Natural killer cell (primary cell): Measurements from ENCODE around the gene CDC6. TPM values are rescaled to one million over a fixed set of nuclear protein-coding genes. Genes with fewer than 3 reads are reported as not detected.

ENCODE experiments used
- ATAC-seq, 3 donors: fragments of 150-1000 bp in 2 of 3; fragments of 200-7000 bp in 1 of 3; cut with Tn5 transposase; 1 replicate in 1 of 3; 2 replicates in 2 of 3; pipeline ENCODE4 v1.10.0; 2021; ENCODE audit warnings: mild to moderate bottlenecking in 2 of 3, moderate library complexity in 2 of 3
- DNase-seq, 2 donors: peaks; one replicate each; pipeline versions ENCODE4 v3.0.0 to v3.0.0-alpha.2; 2013 to 2021; ENCODE audit warnings: mixed read lengths in 1 of 2
- H3K27ac ChIP-seq: one replicate; pipeline ENCODE4 v1.5.1; 2013; ENCODE audit warnings: mild to moderate bottlenecking, low read length
- H3K27me3 ChIP-seq: one replicate; pipeline ENCODE4 v1.6.1; 2013; ENCODE audit warnings: low read length; ENCODE audit not compliant: control insufficient read depth, insufficient read depth
- H3K36me3 ChIP-seq: one replicate; pipeline ENCODE4 v1.6.1; 2013; ENCODE audit warnings: low read length; ENCODE audit not compliant: control insufficient read depth, insufficient read depth
- H3K4me1 ChIP-seq: one replicate; pipeline ENCODE4 v1.6.1; 2013; ENCODE audit warnings: low read length; ENCODE audit not compliant: control insufficient read depth, insufficient read depth
- H3K4me3 ChIP-seq: one replicate; pipeline ENCODE4 v1.5.1; 2013; ENCODE audit warnings: low read length
- H3K9me3 ChIP-seq: one replicate; pipeline ENCODE4 v1.6.1; 2013; ENCODE audit warnings: low read length; ENCODE audit not compliant: control insufficient read depth, insufficient read depth
- H3K27ac Mint-ChIP-seq, 2 donors: one replicate each; pipeline ENCODE4 v1.8.0; 2022; ENCODE audit warnings: mild to moderate bottlenecking in 2 of 2, mixed read lengths in 2 of 2, moderate library complexity in 1 of 2
- H3K27me3 Mint-ChIP-seq, 2 donors: one replicate each; pipeline ENCODE4 v1.8.0; 2022; ENCODE audit warnings: low read depth in 2 of 2, mixed read lengths in 2 of 2
- H3K36me3 Mint-ChIP-seq: one replicate; pipeline ENCODE4 v1.8.0; 2022; ENCODE audit warnings: mixed read lengths
- H3K4me1 Mint-ChIP-seq, 2 donors: one replicate each; pipeline ENCODE4 v1.8.0; 2022; ENCODE audit warnings: mixed read lengths in 2 of 2
- H3K4me3 Mint-ChIP-seq: one replicate; pipeline ENCODE4 v1.8.0; 2022; ENCODE audit warnings: mild to moderate bottlenecking, moderate library complexity, mixed read lengths
- H3K9me3 Mint-ChIP-seq, 2 donors: one replicate each; pipeline ENCODE4 v1.8.0; 2022; ENCODE audit warnings: mixed read lengths in 2 of 2
- WGBS: methylation state at CpG from one replicate; pipeline ENCODE4 v1.1.7; 2013; ENCODE audit warnings: missing lambda C conversion rate; ENCODE audit not compliant: insufficient coverage; 5-methylcytosine and 5-hydroxymethylcytosine counted together
- intact Hi-C: fragments of 100-400 bp; cut with micrococcal nuclease; formaldehyde crosslinking; loops from one replicate; pipeline ENCODE4 v1.14.2; 2022
- total RNA-seq, 4 donors: library from RNA; stranded (reverse); fragments of 120-200 nt in 1 of 4; gene quantifications; one replicate each; pipeline versions ENCODE4 v1.2.3 to v1.2.4, GENCODE V29; 2013 to 2022
- TF ChIP-seq, protein P1 (sequence below): fragments of 200-600 bp; IDR thresholded peaks from one replicate; pipeline ENCODE4 v1.8.0; 2022; ENCODE audit warnings: antibody characterized with exemption

Gene CDC6
- total RNA-seq, 3 donors from 2014 or later (not counting 1 experiment from before 2014, with no cell fraction given), result 3.4 to 4.9 (median 3.8) TPM

DNA sequence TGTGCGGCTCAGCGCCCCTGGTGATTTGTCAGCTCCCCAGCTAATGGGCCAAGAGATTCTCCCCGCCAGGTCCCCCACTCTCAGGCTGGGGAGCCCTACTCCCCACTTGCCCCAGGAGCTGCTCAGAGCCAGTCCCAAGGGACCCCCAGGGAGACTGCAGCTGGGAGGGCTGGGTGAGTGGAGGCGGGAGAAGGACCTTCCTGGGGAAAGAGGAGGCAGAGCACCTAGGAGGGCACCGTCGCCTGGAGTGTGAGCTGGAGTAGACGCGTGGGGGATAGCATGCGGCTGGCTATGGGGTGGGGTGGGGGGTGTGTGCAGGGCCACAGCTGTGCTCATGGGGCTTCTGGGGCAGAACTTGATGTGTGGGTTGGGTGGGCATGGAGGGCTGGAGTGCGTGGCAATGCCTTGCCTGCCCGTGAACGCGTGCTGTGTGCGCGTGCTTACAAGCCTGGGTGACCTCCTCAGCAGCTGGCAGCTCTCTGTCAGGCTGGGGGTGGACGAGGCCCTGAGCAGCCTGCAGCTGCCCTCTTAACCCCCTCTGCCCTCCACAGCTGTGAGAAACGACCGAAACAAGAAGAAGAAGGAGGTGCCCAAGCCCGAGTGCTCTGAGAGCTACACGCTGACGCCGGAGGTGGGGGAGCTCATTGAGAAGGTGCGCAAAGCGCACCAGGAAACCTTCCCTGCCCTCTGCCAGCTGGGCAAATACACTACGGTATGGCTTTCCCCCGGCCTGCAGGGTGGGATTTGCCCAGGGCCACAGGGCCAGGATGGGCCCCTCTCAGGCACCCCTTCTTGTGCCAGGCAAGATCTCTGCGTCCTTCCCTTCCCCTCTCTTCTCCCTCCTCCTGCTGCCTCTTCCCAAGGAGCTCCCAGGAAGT is 63.9 kb downstream of the CDC6 start:
- H3K4me1 ChIP-seq, result peaks cover 66% of the 10 kb centered on the region

DNA sequence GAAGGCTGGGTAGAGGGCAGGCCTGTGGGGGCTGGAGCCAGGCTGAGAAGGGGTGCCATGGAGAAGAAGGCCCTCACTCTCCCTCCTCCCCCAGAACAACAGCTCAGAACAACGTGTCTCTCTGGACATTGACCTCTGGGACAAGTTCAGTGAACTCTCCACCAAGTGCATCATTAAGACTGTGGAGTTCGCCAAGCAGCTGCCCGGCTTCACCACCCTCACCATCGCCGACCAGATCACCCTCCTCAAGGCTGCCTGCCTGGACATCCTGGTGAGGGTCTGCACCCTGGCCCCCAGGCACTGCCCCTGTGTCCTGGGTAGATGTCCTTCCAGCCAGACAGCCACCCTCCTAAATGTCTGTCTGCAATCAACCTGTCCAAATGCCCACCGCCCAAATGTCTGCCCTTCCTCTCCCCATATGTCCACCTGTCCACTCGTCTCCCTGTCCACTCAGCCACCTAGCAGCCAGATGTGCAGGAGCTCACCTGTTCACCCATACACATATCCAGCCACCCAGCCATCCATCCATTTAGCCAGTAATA is 64.6 kb downstream of the CDC6 start:
- intact Hi-C loops, result no loop called here
- WGBS, result 92% methylated on average over 7 of the region's 7 CpGs
- H3K4me1 ChIP-seq, result peaks cover 59% of the 10 kb centered on the region
- H3K4me3 ChIP-seq, result no peak overlapping the region
- H3K27me3 ChIP-seq, result no peaks in the 10 kb centered on the region
- Mint-ChIP-seq H3K9me3 (no peaks in the 10 kb centered on the region), H3K4me3 (peak overlapping the region; percentile 1), H3K4me1 (peaks cover 26 to 55% of the 10 kb centered on the region in 2 donors), H3K27me3 (no peaks in the 10 kb centered on the region), H3K27ac (peak overlapping the region; percentile 18 to 85), H3K36me3 (no peaks in the 10 kb centered on the region)
- ATAC-seq, result no peak
- H3K36me3 ChIP-seq, result peaks cover 71% of the 10 kb centered on the region
- no peaks in the 10 kb centered on the region for H3K9me3 ChIP-seq
- H3K27ac ChIP-seq, result no peak overlapping the region
- TF ChIP-seq, protein P1, sequence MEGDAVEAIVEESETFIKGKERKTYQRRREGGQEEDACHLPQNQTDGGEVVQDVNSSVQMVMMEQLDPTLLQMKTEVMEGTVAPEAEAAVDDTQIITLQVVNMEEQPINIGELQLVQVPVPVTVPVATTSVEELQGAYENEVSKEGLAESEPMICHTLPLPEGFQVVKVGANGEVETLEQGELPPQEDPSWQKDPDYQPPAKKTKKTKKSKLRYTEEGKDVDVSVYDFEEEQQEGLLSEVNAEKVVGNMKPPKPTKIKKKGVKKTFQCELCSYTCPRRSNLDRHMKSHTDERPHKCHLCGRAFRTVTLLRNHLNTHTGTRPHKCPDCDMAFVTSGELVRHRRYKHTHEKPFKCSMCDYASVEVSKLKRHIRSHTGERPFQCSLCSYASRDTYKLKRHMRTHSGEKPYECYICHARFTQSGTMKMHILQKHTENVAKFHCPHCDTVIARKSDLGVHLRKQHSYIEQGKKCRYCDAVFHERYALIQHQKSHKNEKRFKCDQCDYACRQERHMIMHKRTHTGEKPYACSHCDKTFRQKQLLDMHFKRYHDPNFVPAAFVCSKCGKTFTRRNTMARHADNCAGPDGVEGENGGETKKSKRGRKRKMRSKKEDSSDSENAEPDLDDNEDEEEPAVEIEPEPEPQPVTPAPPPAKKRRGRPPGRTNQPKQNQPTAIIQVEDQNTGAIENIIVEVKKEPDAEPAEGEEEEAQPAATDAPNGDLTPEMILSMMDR, result no peak
- no peak for DNase-seq

More for the DNA sequence above, 63.9 kb downstream of the CDC6 start:
- intact Hi-C loops, result no loop called here
- 83% methylated on average over 26 of the region's 27 CpGs for WGBS
- no peaks in the 10 kb centered on the region for H3K27me3 Mint-ChIP-seq
- no peaks in the 10 kb centered on the region for H3K36me3 Mint-ChIP-seq
- Histone ChIP-seq H3K27me3 (no peaks in the 10 kb centered on the region), H3K36me3 (peaks cover 71% of the 10 kb centered on the region), H3K4me3 (no peak overlapping the region), H3K27ac (no peak overlapping the region), H3K9me3 (no peaks in the 10 kb centered on the region)
- no peak for ATAC-seq
- peak overlapping the region; percentile 25 for H3K4me3 Mint-ChIP-seq
- peak overlapping the region in 1 of 2 donors; percentile 85 for H3K27ac Mint-ChIP-seq
- DNase-seq, result no peak
- H3K4me1 Mint-ChIP-seq, result peaks cover 32 to 62% of the 10 kb centered on the region in 2 donors
- TF ChIP-seq, protein P1, result no peak
- no peaks in the 10 kb centered on the region for H3K9me3 Mint-ChIP-seq

DNA sequence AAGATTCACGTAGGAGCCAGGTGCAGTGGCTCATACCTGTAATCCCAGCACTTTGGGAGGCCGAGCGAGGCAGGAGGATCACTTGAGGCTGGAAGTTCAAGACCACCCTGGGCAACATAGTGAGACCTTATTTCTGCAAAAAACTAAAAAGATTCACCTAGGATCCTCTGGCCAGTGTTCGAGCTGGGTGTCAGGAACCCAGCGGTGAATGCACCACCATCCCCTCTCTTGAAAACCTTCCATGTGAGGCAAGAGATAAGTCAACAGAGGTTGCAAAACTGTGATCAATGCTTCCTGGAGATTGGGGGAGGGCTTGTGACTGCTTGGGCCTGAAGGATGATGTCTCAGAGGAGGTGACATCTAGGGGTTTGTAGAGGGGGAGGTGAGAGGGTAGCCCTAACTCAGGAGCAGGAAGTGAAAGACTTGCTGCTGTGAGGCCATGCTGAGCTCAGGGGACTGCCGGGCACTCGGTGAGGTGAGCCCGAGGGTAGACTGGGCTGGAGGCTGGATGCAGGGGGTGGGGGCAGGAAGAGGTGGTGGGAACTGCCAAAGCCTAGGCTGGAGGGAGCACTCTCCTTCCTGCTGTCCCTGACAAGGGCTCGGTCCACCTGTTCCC is 65.2 kb downstream of the CDC6 start:
- peaks cover 24 to 50% of the 10 kb centered on the region in 2 donors for H3K4me1 Mint-ChIP-seq
- peak in 2 of 3 donors; percentile 24 to 59 for ATAC-seq
- H3K4me3 ChIP-seq, result no peak overlapping the region
- peaks cover 71% of the 10 kb centered on the region for H3K36me3 ChIP-seq
- no peaks in the 10 kb centered on the region for H3K27me3 Mint-ChIP-seq
- peaks cover 53% of the 10 kb centered on the region for H3K4me1 ChIP-seq
- no peaks in the 10 kb centered on the region for H3K27me3 ChIP-seq
- 74% methylated on average over 9 of the region's 9 CpGs for WGBS
- H3K4me3 Mint-ChIP-seq, result peak overlapping the region; percentile 1
- DNase-seq, result peak in 1 of 2 donors; percentile 40
- peak overlapping the region; percentile 18 to 85 for H3K27ac Mint-ChIP-seq
- no peaks in the 10 kb centered on the region for H3K9me3 ChIP-seq
- no peak overlapping the region for H3K27ac ChIP-seq
- intact Hi-C loops, result no loop called here
- H3K36me3 Mint-ChIP-seq, result no peaks in the 10 kb centered on the region
- TF ChIP-seq, protein P1, result no peak
- H3K9me3 Mint-ChIP-seq, result no peaks in the 10 kb centered on the region

Other genes with a start within 250 kb of the CDC6 start
- 100 to 1,000 TPM; 115 to 141 (median 126) TPM for gene MED24, start 233.5 kb upstream of the CDC6 start, total RNA-seq
- gene THRA, start 224.9 kb upstream of the CDC6 start, total RNA-seq, result 10 to 100 TPM; 40.8 to 55.7 (median 42.3) TPM
- 10 to 100 TPM in 1 of 3 donors, 1 to 10 TPM in 2; 8.8 to 10.1 (median 9.9) TPM for gene NR1D1, start 187.3 kb upstream of the CDC6 start, total RNA-seq
- gene MSL1, start 165.9 kb upstream of the CDC6 start, total RNA-seq, result 100 to 1,000 TPM in 2 of 3 donors, 10 to 100 TPM in 1; 99.0 to 124 (median 110) TPM
- gene CASC3, start 147.3 kb upstream of the CDC6 start, total RNA-seq, result 100 to 1,000 TPM; 178 to 213 (median 187) TPM
- 1 to 10 TPM; 4.7 to 9.0 (median 6.7) TPM for gene RAPGEFL1, start 110.4 kb upstream of the CDC6 start, total RNA-seq
- gene WIPF2, start 68.6 kb upstream of the CDC6 start, total RNA-seq, result 10 to 100 TPM; 43.2 to 47.4 (median 43.9) TPM
- gene RARA, start 21.3 kb downstream of the CDC6 start, total RNA-seq, result 10 to 100 TPM; 75.9 to 94.6 (median 79.1) TPM
- not detected for gene GJD3, start 76.9 kb downstream of the CDC6 start, total RNA-seq
- gene TOP2A, start 130.0 kb downstream of the CDC6 start, total RNA-seq, result 1 to 10 TPM; 2.0 to 6.4 (median 4.6) TPM
- 1 to 10 TPM; 2.1 to 8.1 (median 2.8) TPM for gene IGFBP4, start 155.6 kb downstream of the CDC6 start, total RNA-seq
- gene TNS4, start 213.7 kb downstream of the CDC6 start, total RNA-seq, result 1 to 10 TPM in 1 of 3 donors, under 1 TPM in 2; 0.65 to 1.8 (median 0.94) TPM